PC-9 (cell line): ENCODE measurements around the gene POU2AF1.

Source experiments
- CTCF ChIP-seq: fragments of 200-600 bp; sonication (generic); conservative IDR thresholded peaks from 2 replicates; pipeline ENCODE4 v1.6.1; 2017; ENCODE audit warnings: mixed run types, antibody characterized with exemption, mild to moderate bottlenecking, moderate library complexity
- EZH2 ChIP-seq: fragments of 200-600 bp; sonication (generic); IDR thresholded peaks from 2 replicates; pipeline ENCODE4 v1.8.0; 2017; ENCODE audit warnings: antibody characterized with exemption, low read depth

GRCh38 chr11:111354601-111354891, 24.5 kb downstream of the POU2AF1 start:
- TF ChIP-seq CTCF (no peak), EZH2 (no peak)
